ENCODE data around the gene SUPT6H.

Gene SUPT6H

GRCh38 chr17:28661635-28662526, at the start of gene SUPT6H, which contains the start of gene SDF2:
TSS of gene SUPT6H (plus strand) at chr17:28662205. CDS start at chr17:28673402, 11,197 bp downstream.
TSS of gene SDF2 (minus strand) at chr17:28661906. CDS start at chr17:28661876, 30 bp downstream.
- peak; percentile 95 for DNase-seq (ENCODE audit: insufficient read length, low spot score)
- peak; percentile 95 for FAIRE-seq

GRCh38 chr17:28612531-28612930, 49.5 kb upstream of the SUPT6H start:
- no peak for FAIRE-seq
- no peak for DNase-seq (ENCODE audit: insufficient read length, low spot score)

GRCh38 chr17:28612936-28613872, 48.8 kb upstream of the SUPT6H start:
- FAIRE-seq: peak; percentile 45
- DNase-seq (ENCODE audit: insufficient read length, low spot score): peak; percentile 28

GRCh38 chr17:28613931-28614381, 48.0 kb upstream of the SUPT6H start, which contains the start of gene RSKR:
TSS of gene RSKR (minus strand) at chr17:28614185. CDS start at chr17:28614161, 24 bp downstream.
- DNase-seq (ENCODE audit: insufficient read length, low spot score) (no peak), FAIRE-seq (no peak)

- FAIRE-seq (no peak), DNase-seq (ENCODE audit: insufficient read length, low spot score) (no peak)
Observed at GRCh38 chr17:28615260-28615940, 46.6 kb upstream of the SUPT6H start.

GRCh38 chr17:28616281-28616680, 45.7 kb upstream of the SUPT6H start:
- DNase-seq (ENCODE audit: insufficient read length, low spot score) (no peak), FAIRE-seq (no peak)

DNA sequence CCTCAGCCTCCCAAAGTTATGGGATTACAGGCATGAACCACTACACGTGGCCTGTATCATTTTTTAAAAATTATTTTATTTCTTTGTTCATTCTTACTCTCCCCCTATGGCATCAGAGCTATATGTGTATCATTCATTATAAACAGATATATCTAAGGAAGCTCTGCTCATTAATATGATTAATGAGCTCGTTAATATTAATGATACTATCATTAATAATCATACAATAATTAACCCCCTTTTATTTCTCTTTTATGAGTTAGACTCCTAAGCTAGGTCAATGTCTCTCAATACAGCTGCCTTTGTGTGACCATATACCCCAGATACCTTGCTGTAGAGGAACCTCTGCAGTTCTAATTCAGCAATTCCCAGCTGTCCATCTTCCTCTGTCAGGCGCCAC, 43.5 kb upstream of the SUPT6H start:
- DNase-seq (ENCODE audit: insufficient read length, low spot score) (no peak), FAIRE-seq (no peak)

DNA sequence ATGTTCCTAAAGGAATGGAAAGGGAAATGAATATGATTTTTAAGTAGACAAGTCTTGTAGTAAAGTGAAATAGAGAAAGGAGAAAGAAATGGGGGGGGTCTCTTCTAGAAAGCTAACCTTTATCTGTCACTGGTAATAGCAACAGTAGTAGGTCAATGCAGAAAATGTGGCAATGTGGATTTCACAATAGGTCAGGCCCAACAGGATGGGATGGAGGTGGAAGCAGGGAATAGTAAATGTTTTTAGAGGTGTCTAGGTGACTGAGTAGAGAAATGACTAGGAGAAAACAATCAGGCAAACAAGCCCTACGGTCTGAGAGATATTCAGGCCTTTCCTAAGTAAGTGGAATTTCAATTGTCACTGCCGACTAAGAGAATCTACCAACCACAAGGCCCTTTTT, 42.0 kb upstream of the SUPT6H start:
- DNase-seq (ENCODE audit: insufficient read length, low spot score) (no peak), FAIRE-seq (no peak)

GRCh38 chr17:28622186-28622585, 39.8 kb upstream of the SUPT6H start:
- FAIRE-seq: no peak
- no peak for DNase-seq (ENCODE audit: insufficient read length, low spot score)

DNA sequence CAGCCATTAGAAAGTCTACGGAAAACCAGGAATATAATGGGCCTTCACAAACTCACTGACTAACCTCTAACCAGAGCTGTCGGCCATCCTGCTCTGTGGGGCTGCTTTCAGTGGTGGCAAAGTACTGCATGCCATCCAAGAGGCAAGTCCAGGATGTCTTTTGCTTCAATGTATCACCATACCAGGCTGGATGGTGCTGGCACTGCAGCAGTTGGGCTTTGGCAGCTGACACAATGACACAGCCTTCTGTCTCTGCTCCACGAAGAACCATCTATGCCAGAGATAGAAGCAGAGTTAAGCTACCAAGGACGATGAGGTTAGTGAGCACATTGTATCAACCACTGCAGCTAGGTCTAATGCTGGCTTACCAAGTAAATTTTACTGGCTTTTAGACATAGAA, 38.3 kb upstream of the SUPT6H start:
- DNase-seq (ENCODE audit: insufficient read length, low spot score) (no peak), FAIRE-seq (no peak)

DNA sequence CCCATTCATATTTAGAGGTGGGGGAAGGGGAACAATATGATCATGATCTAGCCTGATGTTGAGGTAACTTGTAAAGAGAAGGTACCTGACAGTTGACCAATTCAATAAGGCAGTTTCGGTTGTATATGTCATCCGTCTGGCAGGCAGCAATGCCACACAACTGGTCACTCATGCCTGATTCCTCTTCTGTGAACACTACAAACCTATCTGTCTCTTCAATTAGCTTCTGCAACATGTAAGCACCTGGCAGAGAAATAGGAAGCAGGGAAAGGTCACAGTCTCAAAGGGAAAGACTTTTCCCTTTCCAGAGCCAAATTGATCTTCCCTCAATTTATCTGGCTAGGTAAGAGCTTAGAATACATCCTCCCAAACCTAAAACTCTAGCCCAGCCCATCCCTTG, 37.9 kb upstream of the SUPT6H start:
- FAIRE-seq (no peak), DNase-seq (ENCODE audit: insufficient read length, low spot score) (no peak)

DNA sequence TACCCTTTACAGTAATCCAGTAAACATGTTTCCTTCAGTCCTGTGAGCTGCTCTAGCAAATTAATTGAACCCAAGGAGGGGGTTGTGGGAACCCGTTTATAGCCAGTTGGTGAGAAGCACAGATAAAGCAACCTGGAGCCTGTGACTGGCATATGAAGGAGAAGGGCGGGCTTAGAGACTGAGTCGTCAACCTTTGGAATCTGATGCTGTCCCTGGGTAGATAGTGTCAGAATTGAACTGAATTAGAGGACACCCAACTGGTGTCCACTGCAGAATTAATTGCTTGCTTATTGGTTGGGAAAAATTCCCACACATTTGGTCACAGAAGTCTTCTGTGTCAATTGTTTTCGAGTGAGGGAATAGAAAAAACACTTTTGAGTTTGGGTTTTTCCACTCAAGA, 35.2 kb upstream of the SUPT6H start:
- no peak for FAIRE-seq
- no peak for DNase-seq (ENCODE audit: insufficient read length, low spot score)

- DNase-seq (ENCODE audit: insufficient read length, low spot score): no peak
- no peak for FAIRE-seq
Observed at GRCh38 chr17:28634206-28634865, 27.7 kb upstream of the SUPT6H start.

DNA sequence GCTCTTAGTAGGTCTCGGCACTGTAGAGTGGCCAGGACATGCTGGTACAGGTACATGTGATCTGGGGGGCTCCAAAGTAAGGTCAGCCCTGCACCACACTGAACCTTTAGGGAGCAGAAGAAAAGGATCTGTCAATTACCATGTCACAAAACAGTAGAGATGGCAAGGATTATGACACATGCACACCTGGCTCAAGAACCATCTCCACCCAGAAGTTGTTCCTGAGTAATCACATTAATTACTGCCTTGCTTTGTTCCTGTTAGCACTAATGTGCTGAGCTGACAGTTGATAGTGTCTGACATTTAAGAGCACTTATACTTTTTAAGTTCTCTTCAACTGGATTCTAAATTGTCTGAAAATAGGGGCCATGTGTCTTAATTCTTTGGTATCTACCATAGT, 26.5 kb upstream of the SUPT6H start:
- FAIRE-seq: no peak
- DNase-seq (ENCODE audit: insufficient read length, low spot score): no peak

DNA sequence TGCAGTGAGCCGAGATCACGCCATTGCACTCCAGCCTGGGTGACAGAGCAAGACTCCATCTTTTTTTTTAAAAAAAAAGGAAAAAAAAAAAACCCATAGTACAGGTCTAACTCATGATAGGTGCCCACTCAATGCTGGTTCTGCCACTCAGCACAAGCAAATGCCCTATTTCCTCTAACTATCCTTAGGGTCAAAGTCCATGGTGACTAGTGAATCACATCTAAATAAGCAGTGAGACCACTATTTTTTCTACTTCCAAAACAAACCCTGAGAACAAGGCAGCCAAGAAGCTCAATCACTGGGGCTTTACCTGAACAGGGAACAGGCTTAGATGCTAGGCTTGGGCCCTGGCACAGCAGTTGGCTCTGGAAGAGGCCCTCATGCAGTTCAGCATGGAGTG, 20.4 kb upstream of the SUPT6H start:
- no peak for DNase-seq (ENCODE audit: insufficient read length, low spot score)
- no peak for FAIRE-seq

- DNase-seq (ENCODE audit: insufficient read length, low spot score) (peak; percentile 54), FAIRE-seq (peak; percentile 95)
Observed at GRCh38 chr17:28643983-28644786, 17.8 kb upstream of the SUPT6H start.

- DNase-seq (ENCODE audit: insufficient read length, low spot score) (peak; percentile 91), FAIRE-seq (peak; percentile 93)
Observed at GRCh38 chr17:28644787-28645575, 17.0 kb upstream of the SUPT6H start, which contains the start of gene BLTP2. TSS of gene BLTP2 (minus strand) at chr17:28645158. CDS start at chr17:28645056, 102 bp downstream.

DNA sequence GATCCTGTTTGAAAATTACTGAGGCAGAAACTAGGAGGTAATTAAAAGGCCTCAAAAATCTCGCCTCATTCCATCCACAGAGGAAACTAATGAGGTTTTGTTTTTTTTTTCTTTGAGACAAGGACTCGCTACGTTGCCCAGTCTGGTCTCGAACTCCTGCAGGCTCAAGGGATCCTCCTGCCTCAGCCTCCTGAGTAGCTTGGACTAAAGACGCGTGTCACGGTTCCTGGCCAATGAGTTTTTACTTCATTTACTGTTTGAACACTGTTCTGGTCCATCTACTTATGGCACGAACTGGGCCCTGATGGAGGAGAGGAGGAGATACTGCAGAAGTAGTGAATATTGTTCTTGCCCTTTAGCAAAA, 16.4 kb upstream of the SUPT6H start:
- FAIRE-seq (no peak), DNase-seq (ENCODE audit: insufficient read length, low spot score) (no peak)
